GM12801 (cell line): ENCODE measurements around the gene RGS17.

Source experiments
- TF ChIP-seq, protein P1 (sequence below): IDR thresholded peaks from one replicate; pipeline ENCODE4 v1.5.1; 2011; ENCODE audit warnings: control low read depth; ENCODE audit not compliant: insufficient read length; ENCODE audit errors: extremely low read depth

The RGS17 gene

DNA sequence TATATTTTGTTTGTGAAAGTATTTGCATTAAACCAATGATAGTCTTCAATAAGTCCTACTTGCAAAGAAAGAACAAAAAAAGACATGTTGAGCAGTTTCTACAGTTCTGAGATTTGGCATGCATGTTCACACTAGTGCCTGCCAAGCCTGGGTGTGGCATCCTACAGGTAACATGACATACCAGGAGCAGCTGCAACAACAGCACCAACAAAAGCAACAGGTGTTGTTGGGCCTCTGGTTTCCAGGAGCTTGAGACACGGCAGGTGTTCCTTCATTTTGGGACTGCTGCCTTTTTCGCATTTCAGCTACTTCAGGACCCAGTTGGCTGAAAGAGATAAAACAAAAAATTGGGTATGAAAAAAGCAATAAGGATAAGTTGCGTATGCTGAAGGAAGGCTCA, 87.4 kb downstream of the RGS17 start:
- TF ChIP-seq, protein P1, sequence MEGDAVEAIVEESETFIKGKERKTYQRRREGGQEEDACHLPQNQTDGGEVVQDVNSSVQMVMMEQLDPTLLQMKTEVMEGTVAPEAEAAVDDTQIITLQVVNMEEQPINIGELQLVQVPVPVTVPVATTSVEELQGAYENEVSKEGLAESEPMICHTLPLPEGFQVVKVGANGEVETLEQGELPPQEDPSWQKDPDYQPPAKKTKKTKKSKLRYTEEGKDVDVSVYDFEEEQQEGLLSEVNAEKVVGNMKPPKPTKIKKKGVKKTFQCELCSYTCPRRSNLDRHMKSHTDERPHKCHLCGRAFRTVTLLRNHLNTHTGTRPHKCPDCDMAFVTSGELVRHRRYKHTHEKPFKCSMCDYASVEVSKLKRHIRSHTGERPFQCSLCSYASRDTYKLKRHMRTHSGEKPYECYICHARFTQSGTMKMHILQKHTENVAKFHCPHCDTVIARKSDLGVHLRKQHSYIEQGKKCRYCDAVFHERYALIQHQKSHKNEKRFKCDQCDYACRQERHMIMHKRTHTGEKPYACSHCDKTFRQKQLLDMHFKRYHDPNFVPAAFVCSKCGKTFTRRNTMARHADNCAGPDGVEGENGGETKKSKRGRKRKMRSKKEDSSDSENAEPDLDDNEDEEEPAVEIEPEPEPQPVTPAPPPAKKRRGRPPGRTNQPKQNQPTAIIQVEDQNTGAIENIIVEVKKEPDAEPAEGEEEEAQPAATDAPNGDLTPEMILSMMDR: no peak

- TF ChIP-seq, protein P1: no peak
Observed at GRCh38 chr6:153038378-153039057, 92.6 kb downstream of the RGS17 start.

- TF ChIP-seq, protein P1: no peak
Observed at GRCh38 chr6:153034139-153034538, 96.9 kb downstream of the RGS17 start.

DNA sequence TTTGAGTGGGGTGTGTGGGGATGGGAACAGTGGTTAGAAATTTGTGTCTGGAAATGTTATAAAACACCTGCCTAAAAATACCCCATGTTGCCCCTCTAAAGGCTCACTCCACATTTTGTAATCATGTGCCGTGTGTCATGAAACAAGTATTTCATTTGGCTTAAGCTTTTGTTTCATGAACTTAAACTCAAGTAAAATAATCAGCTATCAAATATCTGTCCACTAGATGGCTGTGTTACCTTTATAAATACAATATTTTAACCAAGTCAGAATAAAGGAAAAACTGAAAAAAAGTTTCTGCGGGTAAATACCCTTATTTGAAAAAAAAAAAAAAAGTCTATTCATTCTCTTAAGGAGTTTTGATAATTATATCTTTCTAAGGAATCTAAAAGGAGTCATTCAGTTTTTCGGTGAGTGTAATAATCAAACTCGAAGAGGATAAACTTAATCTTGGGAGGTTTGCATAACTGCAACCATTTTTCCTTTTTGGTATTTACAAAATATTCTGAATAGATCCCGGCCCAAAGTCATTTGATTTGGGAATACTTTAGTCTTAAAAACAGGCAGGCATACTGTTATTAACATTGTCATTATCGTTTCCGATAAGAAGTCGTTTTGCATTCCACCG, 98.7 kb downstream of the RGS17 start:
- TF ChIP-seq, protein P1: no peak

DNA sequence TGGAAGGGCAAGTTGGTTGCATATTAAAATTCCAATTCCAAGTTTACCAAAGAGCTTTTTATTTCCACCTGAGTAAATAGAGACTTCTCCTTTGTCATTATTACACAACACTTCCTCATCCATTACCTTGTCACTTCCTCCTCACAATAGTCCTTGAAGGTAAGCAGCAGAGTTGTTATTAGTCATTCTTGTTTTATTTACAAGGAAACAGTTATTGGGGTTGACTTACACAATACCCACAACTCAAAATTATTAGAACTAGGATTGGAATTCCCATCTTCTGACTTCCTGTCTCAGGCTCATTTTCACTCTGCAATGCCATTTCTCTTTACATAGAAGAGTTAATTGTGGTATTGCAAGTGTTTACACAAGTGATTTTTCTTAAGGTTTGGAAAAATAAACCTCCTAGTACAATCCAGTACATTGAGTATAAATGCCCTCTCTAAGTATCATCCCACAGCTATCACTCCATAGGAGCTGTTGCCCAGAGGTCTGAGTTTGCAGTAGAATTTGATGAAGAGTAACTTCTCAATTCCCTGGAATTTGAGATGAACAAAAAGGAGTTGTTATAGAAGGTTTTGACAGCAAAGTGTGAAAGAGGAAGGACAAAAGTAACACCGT, 99.6 kb downstream of the RGS17 start:
- TF ChIP-seq, protein P1: no peak

- TF ChIP-seq, protein P1: no peak
Observed at GRCh38 chr6:153028963-153029362, 102.1 kb downstream of the RGS17 start.

DNA sequence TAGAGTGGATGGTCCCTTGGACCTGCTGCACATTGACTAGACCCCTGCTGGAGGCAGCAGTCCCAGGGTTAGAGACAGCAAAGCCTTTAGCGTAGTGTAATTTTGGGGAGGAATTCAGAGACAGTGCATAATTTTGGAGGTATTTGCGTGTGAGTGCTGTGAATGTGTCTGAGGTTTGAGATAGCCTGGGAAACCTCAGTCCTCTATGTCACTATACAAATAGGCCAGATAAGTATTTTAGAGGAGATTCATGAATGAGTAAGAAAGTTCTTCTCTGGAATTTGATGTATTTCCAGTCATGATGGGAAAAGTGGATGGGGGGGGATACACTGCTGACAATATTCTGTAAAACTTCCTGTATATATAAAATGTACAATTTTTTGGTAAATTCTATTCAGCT, 102.8 kb downstream of the RGS17 start:
- TF ChIP-seq, protein P1: no peak
